ENCODE results near the gene APP.

The APP gene

DNA sequence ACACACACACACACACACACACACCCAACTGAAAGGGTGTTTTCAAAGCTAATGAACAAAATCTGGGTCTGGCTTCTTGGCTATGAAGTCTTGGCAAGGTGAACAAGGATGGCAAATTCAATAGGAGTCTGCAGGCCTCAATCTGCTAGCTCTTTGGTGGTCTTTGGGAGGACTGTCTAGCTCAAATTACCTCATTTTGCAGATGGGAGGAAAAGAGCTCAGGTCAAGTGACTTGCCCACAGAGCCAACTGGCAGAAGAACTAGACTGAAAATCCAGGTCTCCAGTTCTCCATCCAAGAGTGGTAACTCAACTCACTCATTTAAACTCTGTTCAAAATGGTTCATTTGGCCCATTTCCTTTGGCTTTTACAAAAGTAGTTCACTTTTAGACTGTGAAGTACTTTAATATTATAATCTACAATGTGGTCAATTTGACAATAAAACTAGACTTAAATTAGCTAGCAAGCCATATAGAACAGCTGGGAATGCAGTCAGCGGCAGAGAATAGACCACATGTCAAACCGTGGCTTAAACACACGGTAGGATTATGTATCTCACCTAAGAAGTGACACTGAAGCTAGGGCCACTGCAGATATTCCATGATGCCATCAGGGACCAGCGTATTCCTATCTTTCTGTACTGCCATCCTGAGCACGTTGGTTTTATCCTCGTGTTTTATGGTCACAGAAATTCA is 112.9 kb downstream of the APP start:
- no peak for DNase-seq (ENCODE audit: low read depth, low spot score)
- TF ChIP-seq, protein P1, sequence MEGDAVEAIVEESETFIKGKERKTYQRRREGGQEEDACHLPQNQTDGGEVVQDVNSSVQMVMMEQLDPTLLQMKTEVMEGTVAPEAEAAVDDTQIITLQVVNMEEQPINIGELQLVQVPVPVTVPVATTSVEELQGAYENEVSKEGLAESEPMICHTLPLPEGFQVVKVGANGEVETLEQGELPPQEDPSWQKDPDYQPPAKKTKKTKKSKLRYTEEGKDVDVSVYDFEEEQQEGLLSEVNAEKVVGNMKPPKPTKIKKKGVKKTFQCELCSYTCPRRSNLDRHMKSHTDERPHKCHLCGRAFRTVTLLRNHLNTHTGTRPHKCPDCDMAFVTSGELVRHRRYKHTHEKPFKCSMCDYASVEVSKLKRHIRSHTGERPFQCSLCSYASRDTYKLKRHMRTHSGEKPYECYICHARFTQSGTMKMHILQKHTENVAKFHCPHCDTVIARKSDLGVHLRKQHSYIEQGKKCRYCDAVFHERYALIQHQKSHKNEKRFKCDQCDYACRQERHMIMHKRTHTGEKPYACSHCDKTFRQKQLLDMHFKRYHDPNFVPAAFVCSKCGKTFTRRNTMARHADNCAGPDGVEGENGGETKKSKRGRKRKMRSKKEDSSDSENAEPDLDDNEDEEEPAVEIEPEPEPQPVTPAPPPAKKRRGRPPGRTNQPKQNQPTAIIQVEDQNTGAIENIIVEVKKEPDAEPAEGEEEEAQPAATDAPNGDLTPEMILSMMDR (IDR thresholded peaks at IDR 0.05; ENCODE audit: low read depth, low read length) = no peak
- H3K4me3 ChIP-seq (ENCODE audit: low read depth, low read length) = no peak overlapping the region
- in situ Hi-C loops (cut with HindIII; ENCODE audit: low sequenced_read_pairs) = no loop called here

DNA sequence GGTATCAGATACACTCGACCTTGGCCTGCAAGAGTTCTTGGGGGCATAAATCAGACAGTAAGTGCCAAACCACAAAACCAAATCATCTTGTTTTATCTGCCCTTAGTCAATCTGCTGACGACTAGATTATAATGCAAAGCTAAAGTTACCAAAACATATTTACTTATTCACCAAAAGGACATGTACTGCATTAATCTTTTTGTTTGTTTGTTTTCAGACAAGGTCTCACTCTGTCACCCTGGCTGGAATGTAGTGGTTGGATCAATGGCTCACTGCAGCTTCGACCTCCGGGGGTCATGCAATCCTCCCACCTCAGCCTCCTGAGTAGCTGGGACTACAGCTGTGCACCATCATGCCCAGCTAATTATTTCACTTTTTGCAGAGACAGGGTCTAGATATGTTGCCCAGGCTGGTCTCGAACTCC is 114.7 kb downstream of the APP start:
- no peak for DNase-seq (ENCODE audit: low read depth, low spot score)
- in situ Hi-C loops (cut with HindIII; ENCODE audit: low sequenced_read_pairs) = no loop called here
- TF ChIP-seq, protein P1 (IDR thresholded peaks at IDR 0.05; ENCODE audit: low read depth, low read length) = no peak
- no peak overlapping the region for H3K4me3 ChIP-seq (ENCODE audit: low read depth, low read length)

DNA sequence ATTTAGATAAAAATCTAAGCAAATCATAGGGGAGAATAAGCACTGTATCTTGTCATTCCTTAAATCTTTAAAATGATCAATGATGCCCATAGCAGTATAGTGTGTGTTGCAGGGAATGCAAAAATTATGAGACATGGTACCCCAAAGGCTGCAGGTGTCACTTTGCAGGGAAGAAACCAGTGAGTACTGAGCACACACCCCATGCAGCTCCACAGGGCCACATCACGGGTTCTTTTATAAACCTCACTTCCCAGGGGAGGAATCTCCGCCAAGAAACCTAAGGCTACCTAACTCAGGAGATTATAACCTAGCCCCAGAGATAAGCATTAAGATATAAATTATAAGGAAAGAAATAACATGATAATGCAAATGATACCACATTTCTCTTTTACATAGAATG is 115.6 kb downstream of the APP start:
- in situ Hi-C loops (cut with HindIII; ENCODE audit: low sequenced_read_pairs) = no loop called here
- DNase-seq (ENCODE audit: low read depth, low spot score) = no peak
- H3K4me3 ChIP-seq (ENCODE audit: low read depth, low read length) = no peak overlapping the region
- TF ChIP-seq, protein P1 (IDR thresholded peaks at IDR 0.05; ENCODE audit: low read depth, low read length) = no peak

DNA sequence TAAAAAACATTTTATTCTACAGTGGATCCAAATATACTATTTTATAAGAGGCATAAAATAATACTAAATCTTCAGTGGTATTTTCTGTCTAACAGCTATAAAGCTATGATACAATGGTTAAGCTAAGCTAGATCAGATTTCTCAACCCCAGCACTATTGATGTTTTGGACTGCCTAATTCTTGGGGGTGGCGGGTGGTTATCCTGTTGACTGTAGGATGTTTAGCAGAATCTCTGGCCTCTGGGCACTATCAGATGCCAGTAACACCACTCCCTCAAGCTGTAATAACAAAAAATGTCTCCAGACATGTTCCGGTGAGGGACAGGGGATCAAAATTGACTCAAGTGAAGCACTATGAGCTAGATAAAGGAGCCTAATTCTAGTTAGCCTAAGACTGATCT is 118.5 kb downstream of the APP start:
- no peak for DNase-seq (ENCODE audit: low read depth, low spot score)
- TF ChIP-seq, protein P1 (IDR thresholded peaks at IDR 0.05; ENCODE audit: low read depth, low read length) = no peak
- in situ Hi-C loops (cut with HindIII; ENCODE audit: low sequenced_read_pairs) = no loop called here
- no peak overlapping the region for H3K4me3 ChIP-seq (ENCODE audit: low read depth, low read length)

DNA sequence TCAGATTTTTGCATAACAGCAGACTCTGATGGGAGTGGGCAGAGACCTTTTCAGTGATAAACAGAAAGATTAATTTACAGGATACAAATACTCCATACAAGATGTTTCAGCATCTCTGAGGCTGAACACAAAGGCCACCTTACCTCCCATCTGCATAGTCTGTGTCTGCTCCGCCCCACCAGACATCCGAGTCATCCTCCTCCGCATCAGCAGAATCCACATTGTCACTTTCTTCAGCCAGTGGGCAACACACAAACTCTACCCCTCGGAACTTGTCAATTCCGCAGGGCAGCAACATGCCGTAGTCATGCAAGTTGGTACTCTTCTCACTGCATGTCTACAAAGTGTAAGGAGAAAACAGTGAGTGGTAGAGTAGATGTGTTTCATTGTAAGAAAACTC is 119.7 kb downstream of the APP start:
- DNase-seq (ENCODE audit: low read depth, low spot score) = no peak
- in situ Hi-C loops (cut with HindIII; ENCODE audit: low sequenced_read_pairs) = no loop called here
- TF ChIP-seq, protein P1 (IDR thresholded peaks at IDR 0.05; ENCODE audit: low read depth, low read length) = no peak
- H3K4me3 ChIP-seq (ENCODE audit: low read depth, low read length) = no peak overlapping the region

DNA sequence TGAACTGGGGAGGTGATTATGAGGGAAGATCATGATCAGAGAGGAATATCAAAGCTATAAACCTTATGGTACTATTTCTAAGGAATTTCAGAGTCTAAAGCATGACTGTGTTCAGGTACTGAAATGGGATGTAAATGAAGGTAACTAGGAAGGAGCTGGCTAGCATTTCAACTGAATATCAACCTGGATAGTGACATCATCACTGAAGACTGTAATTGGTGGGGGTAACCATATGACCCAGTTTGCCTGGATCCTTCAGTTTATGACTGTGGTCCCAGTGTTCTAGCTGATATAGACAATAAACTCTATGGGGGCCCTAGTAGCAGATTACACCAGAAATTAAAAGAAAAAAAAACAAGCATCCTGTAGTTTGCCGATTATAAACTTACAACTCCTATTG is 120.8 kb downstream of the APP start:
- TF ChIP-seq, protein P1 (IDR thresholded peaks at IDR 0.05; ENCODE audit: low read depth, low read length) = no peak

More for the DNA sequence above, 120.8 kb downstream of the APP start:
- DNase-seq (ENCODE audit: low read depth, low spot score) = no peak
- H3K4me3 ChIP-seq (ENCODE audit: low read depth, low read length) = no peak overlapping the region
- in situ Hi-C loops (cut with HindIII; ENCODE audit: low sequenced_read_pairs) = no loop called here

Measured in astrocyte of the spinal cord (primary cell).